Adrenal gland (tissue), 12 donors: ENCODE results near the gene TEKT5. TPM values are rescaled to one million over a fixed set of nuclear protein-coding genes. Genes with fewer than 3 reads are reported as not detected.
A peak's percentile ranks its signal among the peaks of the same experiment; 100 is the strongest.

Source experiments
- DNase-seq, 7 donors: peaks; one replicate each; pipeline ENCODE4 v3.0.0-alpha.2; 2019 to 2020
- H3K27ac ChIP-seq, 5 donors: fragments of 200-600 bp; sonication (generic) in 4 of 5; 1 replicate in 3 of 5; 2 replicates in 2 of 5; pipeline versions ENCODE4 v1.5.1 to v1.8.0; 2016 to 2020; ENCODE audit warnings: mild to moderate bottlenecking in 1 of 5
- H3K27me3 ChIP-seq: fragments of 200-600 bp; 2 replicates; pipeline ENCODE4 v1.8.0; 2021
- H3K36me3 ChIP-seq, 2 donors: fragments of 200-600 bp; replicated peaks in 1 of 2; 1 replicate in 1 of 2; 2 replicates in 1 of 2; pipeline versions ENCODE4 v1.5.1 to v1.8.0; 2018 to 2022
- H3K4me1 ChIP-seq, 2 donors: fragments of 200-600 bp; replicated peaks in 1 of 2; 1 replicate in 1 of 2; 2 replicates in 1 of 2; pipeline versions ENCODE4 v1.5.1 to v1.8.0; 2018 to 2021
- H3K4me3 ChIP-seq, 4 donors: fragments of 200-600 bp; sonication (generic) in 3 of 4; one replicate each; pipeline ENCODE4 v1.5.1; 2016 to 2018
- H3K9me3 ChIP-seq, 3 donors: fragments of 200-600 bp; sonication (generic) in 1 of 3; replicated peaks in 1 of 3; 1 replicate in 2 of 3; 2 replicates in 1 of 3; pipeline versions ENCODE4 v1.5.1 to v1.8.0; 2016 to 2021
- POLR2A ChIP-seq, 2 donors: fragments of 450-650 bp; IDR thresholded peaks; one replicate each; pipeline ENCODE4 v1.6.1; 2017; ENCODE audit warnings: antibody characterized with exemption in 2 of 2, mild to moderate bottlenecking in 2 of 2, moderate library complexity in 1 of 2
- WGBS, 4 donors: extraction: QIAGEN DNeasy Blood & Tissue Kit in 2 of 4; methylation state at CpG; one replicate each; pipeline versions ENCODE4 v1.1.5 to v1.1.7; 2013 to 2017; 5-methylcytosine and 5-hydroxymethylcytosine counted together
- intact Hi-C, 2 donors: fragments of 100-400 bp; cut with DNase I; formaldehyde crosslinking; loops; one replicate each; pipeline versions ENCODE4 v1.14.1 to v1.15.0; 2022 to 2023
- polyA plus RNA-seq, 3 donors: library from polyadenylated mRNA; stranded (reverse); fragments of 200-250 nt in 2 of 3; fragments of 350-450 nt in 1 of 3; fragmentation: Illumina TruSeq in 1 of 3; extraction: RNeasy Lipid Tissue Mini Kit (QIAGEN cat#74804) in 1 of 3; gene quantifications; one replicate each; pipeline ENCODE4 v1.2.3, GENCODE V29; 2013 to 2014
- small RNA-seq, 2 donors: library from RNA; depleted of rRNA; stranded (forward); fragments of <200 nt; gene quantifications; one replicate each; pipeline ENCODE3, GENCODE V24; 2016
- total RNA-seq, 9 donors: library from RNA; depleted of rRNA in 4 of 9; stranded (reverse); fragments of >200 nt in 4 of 9; fragments of 120-200 nt in 1 of 9; fragmentation: NEBNext Ultra II Directional in 1 of 9; extraction: Animal tissue kit (Norgen Biotek cat#: 25700) in 1 of 9; gene quantifications; one replicate each; pipeline versions ENCODE4 v1.1.0 to v1.2.4, GENCODE V29; 2013 to 2023
- TF ChIP-seq, protein P1 (sequence below), 6 experiments: fragments of 450-650 bp in 4 of 6; fragments of 200-600 bp in 2 of 6; sonication (generic) in 1 of 6; IDR thresholded peaks; 1 replicate in 5 of 6; 2 replicates in 1 of 6; pipeline versions ENCODE4 v1.5.1 to v1.8.0; 2016 to 2021; ENCODE audit warnings: antibody characterized with exemption in 6 of 6, mild to moderate bottlenecking in 2 of 6, moderate library complexity in 1 of 6
- donor health status: healthy with polysubstance abuse.
- donor health status: Bipolar disorder and iron deficiency.
- donor health status: DM: yes; HTN: yes; CAD: no.
- donor health status: DM: no; HTN: no; CAD: no.
- donor health status: DM: no; HTN: no; CAD: no.
- donor health status: DM: yes; HTN: yes; CAD: no.

The TEKT5 gene
- total and polyA plus RNA-seq, 12 donors: 0.34 to 0.88 (median 0.43) TPM; not detected in 8

DNA sequence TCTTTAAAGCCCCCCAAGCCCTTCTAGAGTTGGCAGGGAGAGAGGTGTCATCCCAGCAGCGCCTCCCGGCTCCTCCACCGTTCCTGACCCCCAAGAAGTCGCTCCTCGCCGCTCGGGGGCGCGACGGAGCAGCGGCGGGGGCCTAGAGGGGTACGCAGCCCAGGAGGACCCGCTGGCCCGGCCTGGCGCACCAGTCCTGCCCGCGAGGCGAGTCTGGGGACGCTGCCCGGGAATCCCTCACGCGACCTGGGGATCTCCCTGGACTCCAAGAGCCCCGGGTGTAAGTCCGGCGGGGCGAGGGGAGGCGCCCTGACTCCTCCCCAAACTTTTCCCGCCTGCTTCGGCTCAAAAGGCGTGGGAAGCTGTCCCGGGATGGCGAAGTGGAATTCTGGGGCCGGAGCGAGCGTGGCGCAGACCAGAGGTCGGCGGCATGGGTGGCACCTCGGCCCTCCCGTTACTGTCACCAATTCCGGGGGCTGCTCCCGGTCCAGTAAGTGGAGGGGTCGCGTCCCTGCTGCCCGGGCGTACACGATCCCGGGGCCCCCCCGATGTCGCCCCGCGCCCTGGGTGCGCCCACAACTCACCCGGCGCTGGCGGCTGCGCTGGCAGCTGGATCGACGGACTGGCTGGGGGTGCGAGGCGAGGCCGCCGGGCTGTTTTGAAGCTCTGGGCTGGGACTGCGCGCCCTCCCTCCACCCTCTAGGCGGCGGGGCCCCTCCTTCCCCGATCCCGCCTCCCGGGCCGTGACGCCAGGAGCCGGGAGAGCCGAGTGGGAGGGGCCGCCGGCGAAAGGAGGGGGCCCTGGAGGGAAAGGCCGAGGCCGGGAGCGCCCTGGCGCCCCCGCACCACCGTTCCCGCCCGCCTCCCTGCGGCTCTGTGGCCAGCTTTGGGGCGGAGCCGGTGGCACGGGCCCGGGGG, 114.5 kb downstream of the TEKT5 start, which contains the start of gene EMP2:
EMP2 (minus strand) TSS at position 634 of the 918 bp plus-strand sequence. CDS start 32,981 bp downstream, outside the sequence.
- WGBS, 4 donors: 0 to 1% (median 0%) methylated on average over 13 to 89 of the region's 91 CpGs
- Histone ChIP-seq H3K27ac (peak within 1 kb of the TSS in 3 of 5 donors; percentile 40 to 87 (median 78)), H3K4me1 (peaks cover 5 to 28% of the 10 kb centered on the region in 2 donors), H3K9me3 (no peaks in the 10 kb centered on the region), H3K36me3 (no peaks in the 10 kb centered on the region), H3K27me3 (no peaks in the 10 kb centered on the region), H3K4me3 (peak within 1 kb of the TSS; percentile 19 to 86 (median 55))
- intact Hi-C loops: no loop called here
- no peak for TF ChIP-seq POLR2A (IDR thresholded peaks at IDR 0.05)
- TF ChIP-seq, protein P1, sequence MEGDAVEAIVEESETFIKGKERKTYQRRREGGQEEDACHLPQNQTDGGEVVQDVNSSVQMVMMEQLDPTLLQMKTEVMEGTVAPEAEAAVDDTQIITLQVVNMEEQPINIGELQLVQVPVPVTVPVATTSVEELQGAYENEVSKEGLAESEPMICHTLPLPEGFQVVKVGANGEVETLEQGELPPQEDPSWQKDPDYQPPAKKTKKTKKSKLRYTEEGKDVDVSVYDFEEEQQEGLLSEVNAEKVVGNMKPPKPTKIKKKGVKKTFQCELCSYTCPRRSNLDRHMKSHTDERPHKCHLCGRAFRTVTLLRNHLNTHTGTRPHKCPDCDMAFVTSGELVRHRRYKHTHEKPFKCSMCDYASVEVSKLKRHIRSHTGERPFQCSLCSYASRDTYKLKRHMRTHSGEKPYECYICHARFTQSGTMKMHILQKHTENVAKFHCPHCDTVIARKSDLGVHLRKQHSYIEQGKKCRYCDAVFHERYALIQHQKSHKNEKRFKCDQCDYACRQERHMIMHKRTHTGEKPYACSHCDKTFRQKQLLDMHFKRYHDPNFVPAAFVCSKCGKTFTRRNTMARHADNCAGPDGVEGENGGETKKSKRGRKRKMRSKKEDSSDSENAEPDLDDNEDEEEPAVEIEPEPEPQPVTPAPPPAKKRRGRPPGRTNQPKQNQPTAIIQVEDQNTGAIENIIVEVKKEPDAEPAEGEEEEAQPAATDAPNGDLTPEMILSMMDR (IDR thresholded peaks at IDR 0.05): peak in 3 of 6 experiments; percentile 20 to 51 (median 33)
- DNase-seq: peak; percentile 43 to 67 (median 60)

DNA sequence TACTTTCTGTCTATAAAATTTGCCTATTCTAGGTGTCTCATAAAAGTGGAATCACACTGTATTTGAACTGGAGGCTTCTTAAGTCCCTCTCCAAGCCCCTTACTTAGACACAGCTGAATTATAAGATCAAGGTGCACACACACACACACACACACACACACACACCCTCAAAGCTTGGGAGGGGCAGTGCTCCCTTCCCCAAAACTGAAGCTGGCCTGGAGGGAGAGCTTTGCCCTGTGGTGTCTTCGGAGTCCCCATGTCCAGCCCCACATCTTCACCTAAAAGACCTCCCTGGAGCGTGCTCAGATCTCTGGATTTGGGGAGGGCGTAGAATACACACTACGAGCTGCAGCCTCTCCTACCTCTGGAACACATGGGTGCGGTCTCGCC, 115.2 kb downstream of the TEKT5 start:
- H3K9me3 ChIP-seq: no peaks in the 10 kb centered on the region
- peak overlapping the region in 2 of 5 donors; percentile 78 to 87 for H3K27ac ChIP-seq
- no peak for DNase-seq
- H3K4me1 ChIP-seq: peaks cover 5 to 28% of the 10 kb centered on the region in 2 donors
- 15 to 44% (median 22%) methylated on average over 2 to 6 of the region's 6 CpGs for WGBS, 4 donors
- H3K4me3 ChIP-seq: peak overlapping the region in 3 of 4 donors; percentile 19 to 86 (median 77)
- no peaks in the 10 kb centered on the region for H3K27me3 ChIP-seq
- TF ChIP-seq POLR2A (IDR thresholded peaks at IDR 0.05): no peak
- TF ChIP-seq, protein P1 (IDR thresholded peaks at IDR 0.05): no peak
- no peaks in the 10 kb centered on the region for H3K36me3 ChIP-seq
- intact Hi-C loops: no loop called here

DNA sequence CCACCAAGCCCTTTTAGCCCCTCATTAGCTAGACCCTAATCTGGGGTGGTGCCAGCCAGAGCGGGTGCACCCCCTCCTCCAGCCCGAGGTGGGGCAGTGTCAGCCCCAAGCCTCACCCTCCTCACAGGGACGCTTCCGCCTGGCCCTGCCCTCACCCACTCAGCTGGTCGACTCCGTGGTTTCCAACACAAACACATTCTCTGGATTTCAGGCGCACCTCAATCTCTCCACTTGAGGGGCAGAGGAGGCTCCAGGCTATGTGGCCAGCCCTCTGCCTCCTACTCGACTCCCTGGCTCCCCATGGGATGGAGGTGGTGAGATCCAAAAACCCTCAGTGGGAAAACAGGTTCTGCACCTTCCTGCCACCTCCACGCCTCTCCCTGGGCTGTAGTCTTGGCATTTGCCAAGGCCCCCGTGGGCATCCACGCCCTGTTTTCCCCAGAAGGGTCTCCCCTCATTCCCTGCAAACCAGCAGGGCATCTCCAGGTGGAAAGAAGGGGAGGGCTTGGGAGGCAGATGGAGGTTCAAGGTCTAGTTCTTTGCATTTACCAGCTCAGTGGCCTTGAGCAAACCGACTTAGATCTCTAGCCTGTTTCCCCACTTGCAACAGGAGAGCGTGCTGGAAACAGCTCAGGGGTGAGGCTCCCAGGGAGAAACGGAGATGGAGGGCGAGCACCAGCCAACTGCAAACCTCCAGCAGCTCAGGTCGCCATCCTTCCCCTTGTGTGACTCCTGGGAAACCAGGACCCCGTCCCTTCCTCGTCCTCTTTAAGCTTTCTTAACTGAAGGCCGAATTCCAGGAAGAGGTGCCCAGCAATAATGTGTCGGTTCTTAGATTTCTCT, 116.0 kb downstream of the TEKT5 start:
- H3K4me3 ChIP-seq: peak overlapping the region in 1 of 4 donors; percentile 77
- no peaks in the 10 kb centered on the region for H3K9me3 ChIP-seq
- peaks cover 5 to 28% of the 10 kb centered on the region in 2 donors for H3K4me1 ChIP-seq
- no peak for TF ChIP-seq POLR2A (IDR thresholded peaks at IDR 0.05)
- TF ChIP-seq, protein P1 (IDR thresholded peaks at IDR 0.05): no peak
- no peaks in the 10 kb centered on the region for H3K36me3 ChIP-seq
- intact Hi-C loops: no loop called here
- no peak for DNase-seq
- WGBS, 4 donors: 37 to 59% (median 55%) methylated on average over 15 to 20 of the region's 20 CpGs
- H3K27ac ChIP-seq: peak overlapping the region in 2 of 5 donors; percentile 44 to 67
- H3K27me3 ChIP-seq: no peaks in the 10 kb centered on the region

Small RNAs within 50 kb of the gene (small RNA-seq; reads per million reads assigned to genes)
- gene MTND4LP24: 0 reads per million in 2 donors
- 0 reads per million in 2 donors for gene MTND6P33

Other genes starting within 250 kb of the TEKT5 start
- 10 to 100 TPM in 8 of 9 donors, 1 to 10 TPM in 1; 6.2 to 34.0 (median 15.4) TPM for gene EMP2, start 114.3 kb downstream of the TEKT5 start, total RNA-seq
- 10 to 100 TPM in 2 of 3 donors, 1 to 10 TPM in 1; 5.9 to 10.2 (median 10.0) TPM for gene EMP2, start 114.3 kb downstream of the TEKT5 start, polyA plus RNA-seq
- gene NUBP1, start 48.9 kb upstream of the TEKT5 start, total RNA-seq: 10 to 100 TPM; 22.5 to 75.1 (median 52.6) TPM
- 10 to 100 TPM; 65.4 to 91.8 (median 87.0) TPM for gene NUBP1, start 48.9 kb upstream of the TEKT5 start, polyA plus RNA-seq
- 1 to 10 TPM in 3 of 9 donors, under 1 TPM in 5, not detected in 1; 0.17 to 9.8 (median 0.56) TPM for gene TVP23A, start 123.9 kb upstream of the TEKT5 start, total RNA-seq
- under 1 TPM; 0.40 to 0.80 (median 0.68) TPM for gene TVP23A, start 123.9 kb upstream of the TEKT5 start, polyA plus RNA-seq
- 10 to 100 TPM in 7 of 9 donors, 1 to 10 TPM in 2; 1.3 to 48.1 (median 19.5) TPM for gene CIITA, start 182.3 kb upstream of the TEKT5 start, total RNA-seq
- 10 to 100 TPM in 1 of 3 donors, 1 to 10 TPM in 2; 4.4 to 37.2 (median 7.9) TPM for gene CIITA, start 182.3 kb upstream of the TEKT5 start, polyA plus RNA-seq
- 100 to 1,000 TPM in 5 of 9 donors, 10 to 100 TPM in 4; 60.7 to 303 (median 107) TPM for gene DEXI, start 247.5 kb upstream of the TEKT5 start, total RNA-seq
- 10 to 100 TPM; 52.6 to 56.6 (median 54.3) TPM for gene DEXI, start 247.5 kb upstream of the TEKT5 start, polyA plus RNA-seq
- 10 to 100 TPM; 18.2 to 37.2 (median 29.0) TPM for gene CLEC16A, start 249.6 kb upstream of the TEKT5 start, total RNA-seq
- gene CLEC16A, start 249.6 kb upstream of the TEKT5 start, polyA plus RNA-seq: 10 to 100 TPM; 14.0 to 24.7 (median 21.6) TPM